Right kidney (tissue), 1 donor: ENCODE data around the gene ZBTB42.
"Not testable (repeated sequence)": the region's sequence is repeated elsewhere in the genome, so short reads cannot be mapped to it uniquely, and the experiment has no call there.

ENCODE experiments used
- DNase-seq: peaks from one replicate; pipeline ENCODE4 v3.0.0-alpha.2; 2016

ZBTB42 gene

DNA sequence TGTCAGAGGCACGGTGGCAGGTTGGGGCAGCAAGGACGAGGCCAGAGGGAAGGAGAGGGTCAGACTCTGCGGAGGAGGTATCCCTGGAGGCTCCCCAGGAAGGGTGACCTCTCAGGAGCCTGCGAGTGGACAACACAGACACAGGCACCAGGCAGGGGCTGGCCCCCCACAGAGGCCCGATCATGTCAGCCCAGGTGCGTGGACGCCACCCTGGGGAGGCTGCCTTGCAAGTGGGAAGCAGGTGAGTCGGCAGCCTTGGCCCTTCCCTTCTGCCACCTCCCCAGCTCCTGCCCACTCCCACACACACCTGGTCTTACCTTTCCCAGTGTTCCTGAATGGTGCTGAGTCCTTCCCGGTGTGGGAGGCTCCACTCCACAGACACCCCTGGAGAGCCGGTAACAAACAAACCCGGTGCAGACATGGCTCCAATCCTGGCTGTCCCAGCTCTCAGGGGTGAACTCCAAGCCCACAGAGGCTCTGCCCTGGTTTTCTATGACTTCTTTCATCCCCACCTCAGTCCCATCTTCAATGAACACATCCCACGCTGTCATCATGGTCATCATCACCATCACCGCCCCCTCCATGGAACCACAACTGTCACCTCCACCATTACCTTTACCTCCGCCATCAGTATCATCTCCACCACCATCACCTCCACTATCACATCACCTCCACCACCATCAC, 5.2 kb downstream of the ZBTB42 start:
- DNase-seq, result no peak

DNA sequence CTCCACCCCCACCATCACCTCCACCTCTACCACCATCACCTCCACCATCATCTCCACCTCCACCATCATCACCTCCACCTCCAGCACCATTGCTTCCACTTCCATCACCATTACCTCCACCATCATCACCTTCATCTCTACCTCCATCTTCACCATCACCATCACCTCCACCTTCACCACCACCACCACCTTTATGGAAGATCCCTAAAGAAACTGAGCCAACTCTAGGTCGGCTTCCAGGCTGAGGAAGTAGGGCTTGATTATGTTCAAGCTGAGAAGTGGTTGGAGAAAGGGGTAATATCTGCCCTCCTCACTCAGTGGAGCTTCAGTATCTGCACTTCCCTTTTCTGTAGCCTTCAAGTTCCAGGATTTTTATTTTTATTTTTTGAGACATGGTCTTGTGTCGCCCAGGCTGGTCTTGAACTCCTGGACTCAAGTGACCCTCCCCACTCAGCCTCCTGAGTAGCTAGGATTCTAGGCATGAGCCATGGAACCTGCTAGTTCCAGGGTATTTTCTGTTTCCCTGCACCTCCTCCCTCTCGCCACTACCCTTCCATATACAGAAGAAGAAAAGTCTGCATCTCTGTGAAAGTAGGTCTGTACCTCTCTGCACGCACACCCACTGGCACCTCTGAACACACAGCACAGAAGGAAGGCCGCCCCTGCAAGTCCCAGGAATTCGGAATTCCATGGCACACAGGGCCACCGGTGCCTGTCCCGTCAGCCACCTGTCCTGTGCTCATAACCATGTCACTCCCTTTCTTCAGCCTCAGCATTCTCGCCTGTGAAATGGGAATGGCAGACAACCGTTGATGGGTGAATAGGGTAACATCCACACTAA, 5.9 kb downstream of the ZBTB42 start:
- no peak for DNase-seq

DNA sequence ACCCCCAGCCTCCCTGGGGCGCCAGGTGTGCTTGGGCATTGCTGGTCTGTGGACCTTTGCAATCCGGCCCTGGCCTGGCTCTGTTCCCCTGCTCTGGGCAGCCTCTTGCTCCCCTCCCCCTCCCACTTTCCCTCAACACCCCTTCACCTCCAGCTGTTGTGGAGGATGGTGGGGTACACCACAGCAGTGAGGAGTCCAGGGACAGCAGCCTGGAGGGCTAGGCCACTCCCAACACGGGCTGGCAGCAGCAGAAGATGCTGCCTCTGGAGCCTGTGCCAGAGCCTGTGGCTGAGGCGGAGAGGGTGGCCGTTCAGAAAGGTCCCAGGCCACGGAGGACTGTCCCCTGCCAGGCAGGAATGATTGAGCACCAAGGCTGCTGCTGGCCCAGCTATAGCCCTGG, 7.6 kb downstream of the ZBTB42 start:
- no peak for DNase-seq

DNA sequence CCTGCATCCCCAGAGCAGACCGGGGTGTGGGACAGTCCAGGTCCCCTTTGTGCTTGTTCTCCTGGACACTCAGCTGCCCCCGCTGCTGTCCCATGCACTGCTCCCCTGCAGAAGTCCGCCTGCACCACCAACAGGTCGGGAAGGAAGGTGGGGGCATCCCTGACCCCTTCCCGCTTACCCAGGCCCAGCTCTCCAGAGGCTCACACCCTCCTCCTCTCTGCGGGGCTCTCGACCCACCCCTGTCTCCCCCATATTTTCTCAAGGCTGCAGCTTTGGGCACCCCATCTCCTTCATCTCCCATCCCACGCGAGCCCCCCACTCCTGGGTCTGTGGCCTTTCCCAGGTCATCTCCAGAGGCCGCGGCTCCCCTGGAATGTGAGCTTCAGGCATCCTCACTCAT, 9.4 kb downstream of the ZBTB42 start:
- no peak for DNase-seq

DNA sequence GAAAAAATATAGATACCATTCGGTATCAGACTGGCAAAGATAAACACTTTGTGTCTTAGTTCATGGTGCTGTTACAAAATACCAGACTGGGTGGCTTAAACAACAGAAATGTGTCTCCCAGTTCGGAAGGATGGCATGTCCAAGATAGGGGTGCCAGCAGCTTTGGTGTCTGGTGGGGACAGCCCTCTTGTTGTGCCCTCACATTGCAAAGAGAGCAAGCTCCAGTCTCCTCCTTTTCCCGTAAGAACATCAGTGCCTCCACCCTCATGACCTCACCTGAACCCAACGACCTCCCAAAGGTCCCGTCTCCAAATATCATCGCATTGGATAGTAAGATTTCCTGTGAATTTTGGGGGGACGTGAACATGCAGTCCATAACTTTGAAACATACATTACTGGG, 12.4 kb downstream of the ZBTB42 start:
- no peak for DNase-seq

DNA sequence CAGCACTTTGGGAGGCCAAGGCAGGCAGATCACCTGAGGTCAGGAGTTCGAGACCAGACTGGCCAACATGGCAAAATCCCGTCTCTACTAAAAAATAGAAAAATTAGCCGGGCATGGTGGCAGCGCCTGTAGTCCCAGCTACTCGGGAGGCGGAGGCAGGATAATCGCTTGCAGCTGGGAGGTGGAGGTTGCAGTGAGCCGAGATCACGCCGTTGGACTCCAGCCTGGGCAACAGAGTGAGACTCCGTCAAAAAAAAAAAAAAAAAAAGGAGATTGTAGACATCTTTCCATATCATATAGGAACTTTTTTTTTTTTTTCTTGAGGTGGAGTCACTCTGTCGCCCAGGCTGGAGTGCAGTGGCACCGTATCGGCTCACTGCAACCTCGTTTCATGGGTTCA, 13.8 kb downstream of the ZBTB42 start:
- DNase-seq, result not testable (repeated sequence)

DNA sequence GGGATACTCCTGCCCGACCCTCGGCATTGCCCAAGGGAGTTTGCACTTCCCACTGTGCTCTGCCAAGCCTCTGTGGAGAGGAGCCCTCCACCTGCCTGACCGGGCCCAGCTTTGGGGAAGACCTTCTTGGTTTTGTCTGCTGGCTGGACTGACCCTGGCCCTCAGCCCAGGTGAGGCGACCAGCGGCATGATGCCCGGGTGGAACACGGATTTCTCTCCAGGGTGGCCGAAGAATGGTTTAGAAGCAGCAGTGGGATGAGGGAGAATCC, 15.6 kb downstream of the ZBTB42 start:
- no peak for DNase-seq

DNA sequence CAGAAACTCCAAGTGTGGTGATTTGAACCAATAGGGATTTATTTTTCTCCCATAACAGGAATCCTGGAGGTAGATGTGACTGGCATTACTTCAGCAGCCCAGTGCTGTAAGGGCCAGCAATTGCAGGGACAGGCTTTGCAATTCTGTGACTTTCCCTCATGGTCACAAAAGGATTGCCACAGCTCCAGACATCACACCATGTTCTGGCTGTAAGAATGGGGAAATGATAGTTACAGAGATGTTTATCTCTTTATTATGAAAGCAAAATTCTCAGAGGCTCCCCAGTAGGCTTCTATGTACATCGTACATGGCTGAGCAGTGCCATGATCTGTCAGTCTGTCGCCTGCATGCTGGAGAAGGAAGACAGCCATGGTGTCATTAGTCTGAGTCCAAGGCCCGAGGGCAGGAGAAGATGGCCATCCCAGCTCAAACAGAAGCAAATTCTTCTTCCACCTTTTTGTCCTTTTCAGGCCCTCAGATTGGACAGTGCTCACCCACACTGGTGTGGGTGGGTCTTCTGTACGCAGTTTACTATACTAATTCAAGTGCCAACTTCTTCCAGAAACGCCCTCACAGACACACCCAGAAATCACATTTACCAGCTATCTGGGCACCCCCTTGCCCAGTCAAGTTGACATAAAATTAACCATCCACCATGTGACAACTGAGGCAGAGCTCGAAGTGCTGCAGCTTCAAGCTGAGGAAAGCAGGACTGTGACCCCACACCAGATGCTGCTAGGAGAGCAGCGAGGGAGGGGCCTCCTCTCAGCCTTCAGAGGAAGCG, 17.2 kb downstream of the ZBTB42 start:
- DNase-seq, result no peak

DNA sequence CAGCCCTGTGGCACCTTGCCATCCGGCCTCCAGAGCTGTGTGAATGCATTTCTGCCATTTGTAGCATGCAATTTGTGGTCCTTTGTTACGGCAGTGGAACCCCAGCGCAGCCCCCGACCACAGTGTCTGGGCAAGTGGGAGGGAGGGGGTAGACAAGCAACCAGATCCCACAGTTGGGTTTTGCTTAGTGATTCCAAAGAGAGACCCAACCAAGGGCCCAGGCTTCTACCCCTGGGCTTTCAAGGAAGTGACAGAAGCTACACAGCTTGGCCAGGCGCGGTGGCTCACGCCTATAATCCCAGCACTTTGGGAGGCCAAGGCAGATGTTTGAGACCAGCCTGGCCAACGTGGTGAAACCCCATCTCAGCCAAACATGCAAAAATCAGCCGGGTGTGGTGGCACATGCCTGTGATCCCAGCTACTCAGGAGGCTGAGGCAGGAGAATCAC, 17.8 kb downstream of the ZBTB42 start:
- no peak for DNase-seq

DNA sequence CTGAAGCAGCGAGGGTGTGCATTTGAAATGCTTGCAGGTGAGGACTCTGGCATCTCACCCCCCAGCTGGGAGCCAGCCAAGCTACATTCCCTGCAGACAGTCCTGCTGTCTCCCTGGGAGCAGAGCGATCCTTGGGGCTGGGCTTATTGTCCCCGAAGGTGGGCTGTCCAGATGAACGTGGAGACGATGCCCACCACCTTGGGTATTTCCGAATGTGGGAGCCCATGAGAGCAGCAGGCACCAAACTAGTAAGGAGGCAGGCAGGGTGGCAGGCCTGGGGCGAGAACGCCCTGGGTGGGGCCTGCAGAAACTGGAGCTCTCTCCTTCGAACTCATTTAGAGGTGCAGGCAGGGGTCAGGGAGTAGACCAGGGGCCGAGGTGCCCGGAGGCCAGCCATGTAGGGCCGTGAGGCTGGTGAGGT, 18.5 kb downstream of the ZBTB42 start:
- no peak for DNase-seq

DNA sequence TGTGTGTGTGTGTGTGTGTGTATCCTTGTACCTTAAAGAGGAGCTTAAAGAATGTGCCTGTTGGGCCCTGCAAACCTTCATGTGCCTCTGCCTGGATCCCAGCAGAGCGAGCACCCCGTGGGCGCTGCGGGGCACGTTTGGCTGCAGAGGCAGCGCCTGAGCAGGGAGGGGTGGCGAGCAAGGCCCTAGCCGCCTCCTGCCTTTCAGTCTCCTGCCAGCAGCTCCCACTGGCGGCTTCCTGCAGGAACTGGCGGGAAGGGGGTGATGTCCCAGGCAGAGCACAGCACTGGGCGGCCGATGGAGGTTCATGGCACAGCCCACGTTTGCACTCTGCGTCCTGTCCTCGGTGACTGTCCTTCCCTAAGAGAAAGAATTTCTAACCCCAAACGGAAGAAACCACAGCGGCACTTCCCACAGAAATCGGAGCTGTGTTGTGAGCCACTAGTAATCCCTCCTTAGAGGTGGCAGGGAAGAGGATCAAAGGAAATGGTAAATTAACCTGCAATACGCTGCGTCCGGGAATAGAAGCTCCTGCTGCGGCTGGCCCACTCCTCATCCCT, 19.8 kb downstream of the ZBTB42 start:
- peak; percentile 62 for DNase-seq

DNA sequence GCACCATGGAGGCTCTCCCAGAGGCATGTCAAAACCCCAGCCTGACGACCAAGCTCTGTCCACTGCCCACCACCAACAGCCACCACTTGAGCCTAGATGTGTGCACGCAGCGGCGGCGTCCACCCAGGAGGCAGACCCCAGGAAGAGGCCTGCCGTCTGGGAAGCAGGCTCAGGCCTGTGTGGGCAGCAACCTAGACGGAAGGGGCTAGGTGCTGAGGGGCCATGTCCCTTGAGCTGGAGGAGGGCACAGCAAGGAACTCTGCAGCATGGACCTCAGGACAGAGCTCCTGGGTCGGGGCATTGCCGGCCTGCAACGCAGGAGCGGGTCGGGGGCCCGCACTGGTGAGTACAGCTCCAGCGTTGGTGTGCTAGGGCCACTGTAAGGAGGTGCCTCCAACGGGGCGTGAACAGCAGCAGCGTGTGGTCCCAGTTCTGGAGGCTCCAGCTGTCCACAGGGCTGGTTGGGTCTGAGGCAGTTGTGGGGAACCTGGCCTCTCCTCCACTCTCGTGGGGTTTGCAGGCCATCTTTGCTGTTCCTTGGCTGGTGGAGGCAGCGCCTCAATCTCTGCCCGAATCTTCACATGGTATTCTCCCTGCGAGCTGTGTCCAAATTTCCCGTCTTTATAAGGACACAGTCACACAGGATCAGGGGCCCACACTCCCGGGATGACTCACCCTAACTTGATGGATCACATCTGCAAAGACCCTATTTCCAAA, 20.5 kb downstream of the ZBTB42 start:
- DNase-seq, result no peak

DNA sequence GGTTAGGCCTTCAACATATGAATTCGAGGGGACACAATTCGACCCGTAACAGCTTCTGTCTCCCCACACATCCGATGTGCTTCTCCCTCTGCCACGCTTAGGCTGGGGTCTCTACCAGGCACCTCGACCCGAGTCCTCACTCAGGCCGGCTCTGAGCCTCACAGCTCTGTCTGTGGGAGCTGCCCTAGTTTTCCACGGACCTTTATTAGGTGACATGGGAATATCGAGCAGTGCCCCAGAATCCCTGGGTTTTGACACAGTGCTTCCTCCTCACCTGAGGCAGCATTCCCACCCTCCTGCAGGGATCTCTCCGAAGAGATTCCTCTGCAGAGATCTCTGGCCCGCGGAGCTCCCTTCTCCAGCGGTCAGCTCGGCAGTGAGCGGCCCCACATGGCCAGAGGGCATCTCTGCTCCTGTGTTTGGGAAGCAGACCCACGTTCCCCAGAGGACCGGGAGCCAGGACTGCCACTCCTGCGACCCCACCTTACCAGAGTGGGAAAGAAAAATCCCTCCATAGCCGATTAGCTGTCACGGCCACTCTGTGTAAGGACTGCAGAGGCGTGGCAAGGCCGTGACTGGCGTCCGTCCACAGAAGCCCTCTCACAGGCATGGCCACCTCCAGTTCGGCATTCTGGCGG, 21.2 kb downstream of the ZBTB42 start:
- DNase-seq, result no peak

DNA sequence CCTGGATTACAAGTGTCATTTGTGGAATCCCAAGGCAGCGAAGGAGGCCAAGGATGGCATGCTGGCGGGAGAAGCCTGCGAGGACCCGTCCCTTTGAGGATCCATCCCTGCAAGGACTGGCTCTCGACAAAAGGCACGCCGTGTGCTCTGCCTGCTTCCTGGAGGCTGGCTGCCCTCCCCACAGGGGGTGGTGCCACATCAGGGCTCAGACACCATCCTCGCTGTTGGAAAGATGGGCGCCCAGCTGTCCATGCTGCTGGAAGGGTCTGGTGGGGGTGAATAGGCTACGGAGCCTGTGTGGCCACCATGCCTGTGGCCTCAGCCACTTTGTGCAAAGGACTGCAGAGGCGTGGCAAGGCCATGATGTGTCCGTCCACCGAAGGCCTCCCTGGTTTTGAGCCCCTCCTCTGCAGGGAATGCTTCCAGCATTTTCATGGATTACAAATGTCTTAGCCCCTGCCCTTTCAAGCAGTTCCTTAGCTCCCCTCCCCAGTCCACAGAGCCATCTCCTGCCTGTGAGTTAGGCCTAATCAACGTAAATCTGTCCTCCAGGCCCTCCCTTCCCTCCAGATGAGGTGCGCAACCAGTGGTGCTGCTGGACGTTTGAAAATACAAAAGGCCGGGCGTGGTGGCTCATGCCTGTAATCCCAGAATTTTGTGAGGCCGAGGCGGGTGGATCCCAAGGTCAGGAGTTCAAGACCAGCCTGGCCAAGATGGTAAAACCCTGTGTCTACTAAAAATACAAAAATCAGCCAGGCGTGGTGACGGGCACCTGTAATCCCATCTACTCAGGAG, 22.1 kb downstream of the ZBTB42 start:
- DNase-seq, result no peak

DNA sequence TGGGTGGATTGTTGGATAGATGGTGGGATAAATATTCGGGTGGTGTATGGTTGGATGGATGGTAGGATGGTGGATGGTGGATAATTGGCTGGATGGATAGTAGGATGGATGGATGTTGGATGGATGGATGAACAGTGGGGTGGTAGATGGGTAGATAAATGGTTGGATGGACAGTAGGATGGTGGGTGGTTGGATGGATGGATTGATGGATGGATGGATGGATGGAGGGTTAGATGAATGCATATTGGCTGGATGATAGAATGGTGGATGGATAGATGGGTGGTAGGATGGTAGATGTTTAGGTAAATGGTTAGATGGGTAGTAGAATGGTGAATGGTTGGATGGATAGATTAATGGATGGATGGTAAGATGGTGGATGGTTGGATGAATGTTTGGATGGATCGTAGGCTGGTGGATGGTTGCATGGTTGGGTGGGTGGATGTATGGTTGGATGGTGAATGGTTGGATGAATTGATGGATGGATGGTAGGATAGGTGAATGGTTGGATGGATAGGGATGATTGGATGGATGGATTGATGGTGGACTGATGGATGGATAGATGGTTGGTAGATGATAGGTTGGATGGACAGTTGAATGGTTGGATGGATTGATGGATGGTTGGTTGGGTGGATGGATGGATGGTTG, 23.6 kb downstream of the ZBTB42 start:
- DNase-seq, result no peak

DNA sequence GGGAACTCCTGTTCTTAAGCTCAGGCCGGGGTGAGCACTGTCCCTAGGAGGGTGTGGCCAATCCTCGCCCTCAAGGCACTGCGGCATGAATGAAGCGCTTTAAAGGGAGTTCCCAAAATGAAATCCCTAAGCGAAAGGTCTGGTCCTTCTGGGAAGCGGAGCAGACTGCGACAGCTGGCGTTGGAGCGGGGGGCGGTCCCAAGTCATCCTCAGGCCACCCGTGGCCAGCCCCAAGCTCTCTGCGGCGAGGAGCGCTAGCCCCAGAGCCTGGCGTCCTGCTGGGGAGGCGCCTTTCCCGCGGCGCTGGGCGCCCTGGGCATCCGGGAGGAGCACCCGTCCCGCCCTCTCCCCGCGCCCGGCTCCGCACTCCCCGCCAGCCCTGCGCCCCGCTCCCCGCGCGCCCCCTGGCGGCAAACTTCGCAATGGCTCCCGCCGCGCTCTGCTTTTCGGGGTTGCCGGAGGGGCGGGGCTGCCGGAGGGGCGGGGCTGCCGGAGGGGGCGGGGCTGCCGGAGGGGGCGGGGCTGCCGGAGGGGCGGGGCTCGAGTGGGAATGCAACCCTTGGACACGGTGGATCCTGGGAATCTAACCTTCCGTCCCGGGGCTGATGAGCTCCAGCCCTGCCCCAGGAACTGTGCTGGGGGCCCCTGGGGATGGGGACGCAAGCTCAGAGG, 25.4 kb downstream of the ZBTB42 start:
- DNase-seq, result peak; percentile 76

DNA sequence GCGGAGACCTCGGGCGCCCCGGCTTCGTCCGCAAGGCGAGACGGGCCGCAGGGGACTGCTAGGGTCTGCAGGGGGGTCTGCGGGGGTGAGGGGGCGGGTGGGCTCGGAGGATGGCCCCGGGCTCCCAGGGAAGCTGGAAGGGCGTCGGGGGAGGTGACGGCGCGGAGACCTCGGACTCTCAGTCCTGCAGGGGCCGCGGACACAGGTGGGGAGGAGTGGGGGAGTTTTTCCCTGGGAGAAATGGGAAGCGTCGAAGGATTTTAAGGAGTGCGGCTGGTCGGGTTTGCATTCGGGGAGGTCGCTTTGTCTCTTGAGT, 25.9 kb downstream of the ZBTB42 start:
- DNase-seq, result no peak

DNA sequence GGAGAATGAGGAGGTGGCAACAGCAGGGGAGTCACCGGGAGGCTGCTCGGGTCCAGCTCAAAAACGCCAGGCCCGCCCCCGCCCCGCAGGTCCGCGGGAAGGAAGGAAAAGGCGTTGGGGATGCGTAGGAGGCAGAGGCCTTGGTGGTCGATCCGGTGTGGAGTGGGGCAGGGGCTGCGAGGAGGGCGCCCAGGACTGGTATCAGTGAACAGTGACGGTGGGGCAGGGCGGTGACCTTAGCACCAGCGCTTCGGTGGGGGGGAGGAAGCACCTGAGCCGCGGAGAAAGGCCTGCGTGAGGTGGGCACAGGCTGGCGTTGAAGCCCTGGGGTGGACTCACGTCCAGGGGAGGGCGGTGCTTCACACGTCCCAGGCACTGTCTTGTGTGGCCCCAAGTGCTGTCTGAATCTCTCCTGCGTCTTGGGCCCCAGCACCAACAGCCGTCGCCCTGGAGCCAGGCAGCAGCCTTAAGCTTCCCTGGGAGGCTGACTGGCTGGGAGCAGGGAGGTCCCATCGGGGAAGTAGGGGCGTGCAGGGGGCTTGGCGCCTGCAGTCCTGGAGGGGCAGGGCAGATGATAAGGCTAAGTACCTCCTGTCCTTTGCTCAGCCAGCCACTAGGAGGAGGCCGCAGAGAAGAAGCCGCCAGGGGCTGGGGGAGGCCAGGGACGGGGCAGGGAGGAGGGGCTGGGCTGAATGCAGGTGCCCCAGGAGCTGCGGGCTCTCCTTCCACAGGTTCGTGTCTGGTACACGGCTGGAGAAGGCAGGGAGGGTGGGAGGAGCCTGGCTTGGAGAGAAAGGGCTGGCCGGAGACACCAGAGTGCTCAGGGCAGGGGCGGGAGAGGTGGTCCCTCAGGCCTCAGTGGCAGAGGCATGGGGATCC, 26.5 kb downstream of the ZBTB42 start:
- peak; percentile 74 for DNase-seq

DNA sequence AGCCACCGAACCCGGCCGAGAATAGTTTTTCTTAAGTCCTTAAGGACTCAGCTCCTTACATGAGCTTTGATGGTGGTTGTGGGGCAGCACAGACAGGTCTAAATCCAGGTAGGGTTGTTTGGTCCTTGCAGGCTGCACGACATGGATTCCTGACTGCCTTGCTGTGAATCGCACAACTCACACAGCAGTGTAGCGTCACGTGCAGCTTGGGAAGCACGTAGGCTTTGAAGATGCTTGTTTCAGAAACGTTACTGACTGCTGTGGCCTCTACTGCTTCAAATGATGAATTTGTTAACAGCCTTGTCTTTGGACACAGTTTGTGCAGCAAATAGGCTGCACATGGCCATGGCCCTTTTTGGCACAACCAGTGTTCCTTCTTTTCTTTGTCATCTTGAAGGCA, 29.9 kb downstream of the ZBTB42 start:
- no peak for DNase-seq
